Large intestine (tissue), 3 donors: ENCODE results near the gene ADAMTS13. TPM values are rescaled to one million over a fixed set of nuclear protein-coding genes. Genes with fewer than 3 reads are reported as not detected.

Experiments
- DNase-seq, 2 donors: peaks; one replicate each; pipeline versions ENCODE4 v3.0.0 to v3.0.0-alpha.2; 2013
- H3K27ac ChIP-seq: one replicate; pipeline ENCODE4 v1.5.1; 2013; ENCODE audit warnings: low read length
- H3K27me3 ChIP-seq: 2 replicates; pipeline ENCODE4 v1.6.1; 2013; ENCODE audit warnings: low read length; ENCODE audit not compliant: control insufficient read depth, insufficient read depth
- H3K36me3 ChIP-seq: 2 replicates; pipeline ENCODE4 v1.6.1; 2013; ENCODE audit warnings: low read length; ENCODE audit not compliant: control insufficient read depth, insufficient read depth
- H3K4me1 ChIP-seq: one replicate; pipeline ENCODE4 v1.6.1; 2013; ENCODE audit warnings: low read length; ENCODE audit not compliant: control insufficient read depth, insufficient read depth
- H3K4me3 ChIP-seq: one replicate; pipeline ENCODE4 v1.5.1; 2013; ENCODE audit warnings: low read length
- H3K9me3 ChIP-seq: one replicate; pipeline ENCODE4 v1.6.1; 2013; ENCODE audit warnings: mild to moderate bottlenecking, low read depth, low read length, moderate library complexity; ENCODE audit not compliant: control insufficient read depth
- WGBS: methylation state at CpG from one replicate; pipeline ENCODE4 v1.1.5; 2013; ENCODE audit warnings: low lambda C conversion rate; ENCODE audit not compliant: insufficient coverage; 5-methylcytosine and 5-hydroxymethylcytosine counted together
- polyA plus RNA-seq: library from polyadenylated mRNA; unstranded; fragments of 120-200 nt; gene quantifications from one replicate; pipeline ENCODE4 v1.2.1, GENCODE V29; 2013

ADAMTS13 gene
- polyA plus RNA-seq, 1 donor = 10.4 TPM

DNA sequence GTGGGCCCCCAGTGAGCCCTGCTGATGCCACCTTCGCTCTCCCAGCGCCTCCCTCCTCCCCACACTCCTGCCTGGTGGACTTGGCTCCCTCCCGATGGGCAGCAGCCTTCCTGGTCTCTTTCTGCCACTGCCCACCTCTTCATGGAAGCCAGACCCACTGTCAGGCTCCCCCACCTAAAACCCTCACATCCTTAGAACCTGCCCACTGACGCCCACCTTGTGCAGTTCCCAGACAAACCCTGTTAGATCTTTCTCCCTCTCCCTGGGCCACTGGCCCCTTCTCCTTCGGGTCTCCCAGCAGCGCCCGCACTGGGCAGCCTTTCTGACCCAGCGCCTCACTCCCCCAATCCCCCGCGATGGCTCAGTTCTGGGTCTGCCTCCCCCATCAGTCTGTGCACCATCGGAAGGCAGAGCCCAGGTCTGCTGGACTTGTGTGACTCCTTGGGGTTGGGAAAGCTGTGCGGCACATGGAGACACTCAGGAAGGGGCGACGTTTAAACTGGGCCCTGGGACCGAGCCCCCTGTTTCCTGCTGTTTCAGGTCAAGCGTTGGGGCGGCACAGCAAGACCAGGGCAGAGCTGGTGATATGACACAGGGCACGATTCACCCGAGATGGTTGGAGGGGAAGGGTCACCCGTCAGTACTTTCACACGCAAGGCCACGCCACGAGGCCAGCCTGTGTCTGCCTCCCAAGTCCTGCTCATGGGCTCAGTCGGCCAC is 85.2 kb downstream of the ADAMTS13 start:
- no peak overlapping the region for H3K4me3 ChIP-seq
- H3K9me3 ChIP-seq = peaks cover 4% of the 10 kb centered on the region
- H3K27ac ChIP-seq = no peak overlapping the region
- peaks cover 16% of the 10 kb centered on the region for H3K27me3 ChIP-seq
- H3K4me1 ChIP-seq = peaks cover 6% of the 10 kb centered on the region
- H3K36me3 ChIP-seq = no peaks in the 10 kb centered on the region
- no CpG with 5 or more reads among the region's 24 CpGs for WGBS
- DNase-seq = no peak

DNA sequence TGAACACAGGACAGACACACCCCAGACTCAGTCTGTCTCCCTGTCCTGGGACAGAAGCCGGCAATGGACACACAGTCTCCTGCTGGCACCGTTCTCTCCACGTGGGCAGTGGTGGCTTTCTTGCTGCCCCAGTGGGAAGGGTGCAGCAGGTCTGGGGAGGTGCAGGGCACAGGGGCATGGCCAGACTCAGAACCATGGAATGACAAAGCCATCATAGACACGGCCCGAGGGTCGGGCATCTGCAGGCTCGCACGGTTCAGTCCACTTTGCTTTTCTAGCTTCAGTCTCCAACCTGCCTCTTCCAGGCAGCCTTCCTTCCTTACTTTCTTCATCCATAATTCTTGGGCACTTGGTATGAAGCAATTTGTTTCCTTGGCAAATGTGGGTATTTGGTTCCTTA is 85.9 kb downstream of the ADAMTS13 start:
- H3K9me3 ChIP-seq = peaks cover 4% of the 10 kb centered on the region
- H3K36me3 ChIP-seq = no peaks in the 10 kb centered on the region
- WGBS = no CpG with 5 or more reads among the region's 8 CpGs
- H3K27me3 ChIP-seq = peaks cover 16% of the 10 kb centered on the region
- H3K4me3 ChIP-seq = no peak overlapping the region
- H3K27ac ChIP-seq = no peak overlapping the region
- peaks cover 6% of the 10 kb centered on the region for H3K4me1 ChIP-seq
- DNase-seq = no peak

Other genes with a start within 250 kb of the ADAMTS13 start
- gene OBP2B, start 213.1 kb upstream of the ADAMTS13 start, polyA plus RNA-seq = not detected
- 19.6 TPM for gene ABO, start 147.2 kb upstream of the ADAMTS13 start, polyA plus RNA-seq
- 41.8 TPM for gene SURF6, start 86.2 kb upstream of the ADAMTS13 start, polyA plus RNA-seq
- 20.2 TPM for gene MED22, start 74.2 kb upstream of the ADAMTS13 start, polyA plus RNA-seq
- gene RPL7A, start 74.1 kb upstream of the ADAMTS13 start, polyA plus RNA-seq = 2,688 TPM
- 32.5 TPM for gene SURF1, start 65.9 kb upstream of the ADAMTS13 start, polyA plus RNA-seq
- 16.3 TPM for gene SURF2, start 65.8 kb upstream of the ADAMTS13 start, polyA plus RNA-seq
- 232 TPM for gene SURF4, start 46.3 kb upstream of the ADAMTS13 start, polyA plus RNA-seq
- gene STKLD1, start 46.0 kb upstream of the ADAMTS13 start, polyA plus RNA-seq = 2.4 TPM
- gene REXO4, start 4.4 kb upstream of the ADAMTS13 start, polyA plus RNA-seq = 23.6 TPM
- gene CACFD1, start 37.6 kb downstream of the ADAMTS13 start, polyA plus RNA-seq = 27.3 TPM
- gene SLC2A6, start 56.7 kb downstream of the ADAMTS13 start, polyA plus RNA-seq = 1.7 TPM
- gene MYMK, start 102.6 kb downstream of the ADAMTS13 start, polyA plus RNA-seq = 0.13 TPM
- 0.69 TPM for gene ADAMTSL2, start 112.3 kb downstream of the ADAMTS13 start, polyA plus RNA-seq
- gene FAM163B, start 187.0 kb downstream of the ADAMTS13 start, polyA plus RNA-seq = 0.09 TPM
- 0.66 TPM for gene DBH, start 214.0 kb downstream of the ADAMTS13 start, polyA plus RNA-seq